GM10266 (cell line): Measurements from ENCODE around the gene ABHD10.

Experiments used
- DNase-seq: peaks from one replicate; pipeline ENCODE4 v3.0.0; 2012; ENCODE audit errors: extremely low spot score
- TF ChIP-seq, protein P1 (sequence below): IDR thresholded peaks from 2 replicates; pipeline ENCODE4 v1.5.1; 2012; ENCODE audit warnings: mild to moderate bottlenecking, low read depth; ENCODE audit not compliant: control insufficient read depth, insufficient read depth; ENCODE audit errors: missing control alignments

The ABHD10 gene

DNA sequence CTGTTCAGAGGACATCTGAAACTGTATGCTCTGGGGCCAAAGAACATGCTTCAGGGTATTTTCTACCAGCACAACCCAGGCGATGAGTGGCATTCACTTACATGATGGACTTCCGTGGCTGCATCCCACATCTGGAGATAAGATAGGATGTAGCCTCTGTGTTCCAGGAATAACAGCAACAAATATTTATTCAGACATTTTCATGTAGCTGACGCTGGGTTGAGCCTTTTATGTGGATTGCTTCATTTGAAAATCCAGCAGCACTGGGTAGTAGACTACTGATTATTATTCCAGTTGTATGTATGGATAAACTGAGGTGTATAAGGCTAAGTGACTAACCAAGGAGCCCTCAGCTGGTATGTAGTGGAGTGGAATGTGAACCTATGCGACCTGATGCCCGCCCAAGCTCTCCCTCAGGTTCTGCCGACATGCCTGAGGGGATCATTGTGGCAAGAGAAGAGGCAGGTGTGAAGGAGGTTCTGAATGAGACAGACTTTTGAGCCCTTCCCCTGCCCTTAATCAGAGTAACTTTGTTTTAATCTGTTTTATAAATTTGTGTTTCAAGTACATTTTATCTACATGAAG is 25.9 kb upstream of the ABHD10 start:
- no peak for DNase-seq

DNA sequence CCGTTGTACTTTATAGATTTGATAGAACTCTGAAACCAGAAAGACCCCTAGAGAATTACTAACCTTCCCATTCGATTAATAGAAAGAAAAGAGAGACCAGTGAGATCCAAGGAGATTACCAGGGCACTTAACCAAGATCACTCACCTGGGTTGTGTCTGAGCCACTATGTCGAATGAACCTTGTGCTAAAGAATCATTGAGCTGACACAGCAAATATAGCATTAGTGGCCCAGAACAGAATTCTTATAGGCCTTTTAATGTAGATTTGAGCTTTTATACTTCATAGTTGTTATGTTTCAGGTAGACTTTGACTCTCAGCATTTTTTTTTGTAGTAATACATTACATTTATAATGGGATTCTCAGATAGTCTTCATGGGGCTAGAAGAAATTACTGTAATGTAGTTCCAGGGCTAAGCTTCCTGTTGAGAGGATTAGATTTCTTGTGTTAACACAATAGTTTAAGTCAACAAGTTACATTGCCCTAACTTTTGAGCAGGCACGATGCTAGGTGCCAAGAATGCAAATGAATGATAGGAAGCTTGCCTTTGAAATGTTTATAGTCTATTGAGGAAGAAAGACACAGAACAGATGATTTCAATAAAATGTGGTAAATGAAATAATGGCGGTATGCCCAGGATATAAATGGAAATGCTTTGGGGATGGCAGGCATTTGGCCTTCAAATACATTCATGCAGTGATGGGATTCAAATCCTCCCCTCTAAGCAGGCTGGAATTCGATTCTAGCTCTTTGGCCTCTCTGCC is 24.4 kb upstream of the ABHD10 start:
- DNase-seq: no peak
- TF ChIP-seq, protein P1, sequence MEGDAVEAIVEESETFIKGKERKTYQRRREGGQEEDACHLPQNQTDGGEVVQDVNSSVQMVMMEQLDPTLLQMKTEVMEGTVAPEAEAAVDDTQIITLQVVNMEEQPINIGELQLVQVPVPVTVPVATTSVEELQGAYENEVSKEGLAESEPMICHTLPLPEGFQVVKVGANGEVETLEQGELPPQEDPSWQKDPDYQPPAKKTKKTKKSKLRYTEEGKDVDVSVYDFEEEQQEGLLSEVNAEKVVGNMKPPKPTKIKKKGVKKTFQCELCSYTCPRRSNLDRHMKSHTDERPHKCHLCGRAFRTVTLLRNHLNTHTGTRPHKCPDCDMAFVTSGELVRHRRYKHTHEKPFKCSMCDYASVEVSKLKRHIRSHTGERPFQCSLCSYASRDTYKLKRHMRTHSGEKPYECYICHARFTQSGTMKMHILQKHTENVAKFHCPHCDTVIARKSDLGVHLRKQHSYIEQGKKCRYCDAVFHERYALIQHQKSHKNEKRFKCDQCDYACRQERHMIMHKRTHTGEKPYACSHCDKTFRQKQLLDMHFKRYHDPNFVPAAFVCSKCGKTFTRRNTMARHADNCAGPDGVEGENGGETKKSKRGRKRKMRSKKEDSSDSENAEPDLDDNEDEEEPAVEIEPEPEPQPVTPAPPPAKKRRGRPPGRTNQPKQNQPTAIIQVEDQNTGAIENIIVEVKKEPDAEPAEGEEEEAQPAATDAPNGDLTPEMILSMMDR: no peak

More for the DNA sequence above, 25.9 kb upstream of the ABHD10 start:
- TF ChIP-seq, protein P1: no peak

DNA sequence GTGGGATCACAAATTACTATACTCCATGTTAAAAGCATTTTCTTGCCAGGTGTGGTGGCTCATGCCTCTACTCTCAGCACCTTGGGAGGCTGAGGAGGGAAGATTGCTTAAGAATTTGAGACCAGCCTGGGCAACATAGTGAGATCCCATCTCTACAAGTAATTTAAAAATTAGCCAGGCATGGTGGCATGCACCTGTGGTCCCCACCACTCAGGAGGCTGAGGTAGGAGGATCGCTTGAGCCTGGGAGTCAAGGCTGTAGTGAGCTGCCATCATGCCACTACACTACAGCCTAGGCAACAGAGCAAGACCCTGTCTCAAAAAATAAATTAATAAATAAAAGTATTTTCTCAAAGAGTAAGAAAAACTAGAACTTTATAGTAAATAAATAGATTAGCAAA is 22.9 kb upstream of the ABHD10 start:
- TF ChIP-seq, protein P1: no peak
- DNase-seq: no peak

DNA sequence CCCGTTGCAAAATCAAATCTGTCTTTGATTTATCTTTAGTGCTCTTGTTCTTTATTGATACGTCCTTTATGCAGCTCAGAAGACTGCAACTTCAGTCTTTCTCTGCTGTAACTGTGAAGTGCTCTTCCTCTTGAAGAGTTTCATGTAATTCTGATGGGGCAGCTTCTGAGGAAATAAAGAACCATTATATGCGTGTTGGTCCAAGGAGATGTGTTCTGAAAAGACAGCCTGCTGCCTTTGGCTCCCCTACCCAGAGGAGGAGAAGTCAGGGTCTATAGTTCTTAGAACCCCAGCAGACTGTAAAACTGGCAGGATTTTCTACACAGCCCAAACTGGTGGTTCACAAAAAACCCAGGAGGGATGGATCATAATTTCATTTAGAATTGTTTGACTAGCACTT is 22.4 kb upstream of the ABHD10 start:
- TF ChIP-seq, protein P1: no peak
- DNase-seq: no peak

DNA sequence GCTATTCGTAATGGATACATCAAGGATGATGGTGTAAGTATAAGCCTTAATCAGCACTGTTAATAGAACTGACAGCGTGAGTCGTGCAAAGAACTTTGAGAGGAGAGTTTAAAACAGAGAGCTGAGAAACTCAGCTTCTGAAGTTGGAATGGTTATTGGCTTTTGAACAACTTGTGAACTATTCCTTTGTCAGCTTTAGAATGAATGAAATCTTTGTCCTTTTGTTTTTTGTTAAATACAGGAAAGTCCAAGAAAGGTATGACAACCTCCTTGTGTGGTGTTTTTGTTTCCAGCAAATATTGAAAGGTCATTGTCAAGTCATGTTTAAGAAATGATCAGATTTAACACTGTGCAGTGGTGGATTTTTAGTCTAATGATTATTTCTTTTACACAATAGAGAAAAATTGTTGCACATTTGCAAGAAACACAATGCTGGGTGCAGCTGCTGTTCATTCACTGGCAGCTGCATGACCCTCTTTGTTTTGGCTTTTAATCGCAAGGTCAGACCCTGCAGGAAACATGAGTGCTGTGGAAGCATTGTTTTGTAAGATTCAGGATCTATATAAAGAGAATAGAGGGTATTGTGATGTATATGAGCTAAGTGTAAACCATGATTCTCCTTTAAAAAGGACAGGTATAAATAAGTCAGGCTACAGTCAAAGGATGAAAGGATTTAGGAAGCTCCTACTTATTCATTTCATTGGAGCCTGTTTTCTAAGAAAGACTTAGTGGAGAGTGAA is 21.7 kb upstream of the ABHD10 start:
- DNase-seq: no peak
- TF ChIP-seq, protein P1: no peak

DNA sequence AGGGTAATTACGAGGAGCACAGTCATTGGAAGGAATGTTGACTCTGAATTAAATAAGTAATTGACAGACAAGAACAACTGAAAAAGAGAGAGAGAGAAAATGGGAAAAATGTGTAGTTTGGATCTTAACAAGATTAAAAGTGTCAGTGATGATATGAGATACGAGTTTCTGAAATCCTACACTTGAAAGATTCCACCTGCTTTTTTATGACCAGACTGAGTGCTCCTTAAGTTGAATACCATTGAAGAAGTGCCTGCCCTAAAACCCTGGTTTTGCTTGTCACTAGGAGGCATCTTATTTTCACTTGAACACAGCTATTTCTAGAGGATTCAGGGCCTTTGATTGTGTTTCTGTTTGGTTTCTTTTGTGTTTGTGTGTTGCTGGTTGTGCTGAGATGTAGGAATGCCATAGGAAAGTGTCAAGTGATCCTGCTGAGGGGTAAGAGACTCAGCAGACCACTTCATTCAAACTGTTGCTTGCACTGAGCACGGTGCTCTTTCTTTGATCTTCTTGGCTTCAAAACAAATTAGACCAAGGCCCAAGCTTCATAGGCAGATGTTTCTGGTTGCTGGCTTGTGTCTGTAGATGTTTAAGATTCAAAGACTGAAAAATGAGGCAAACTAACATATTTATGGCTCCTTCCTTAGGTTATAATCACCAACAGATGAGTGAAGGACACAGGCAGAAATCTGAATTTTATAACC is 17.2 kb upstream of the ABHD10 start:
- DNase-seq: no peak
- TF ChIP-seq, protein P1: no peak

DNA sequence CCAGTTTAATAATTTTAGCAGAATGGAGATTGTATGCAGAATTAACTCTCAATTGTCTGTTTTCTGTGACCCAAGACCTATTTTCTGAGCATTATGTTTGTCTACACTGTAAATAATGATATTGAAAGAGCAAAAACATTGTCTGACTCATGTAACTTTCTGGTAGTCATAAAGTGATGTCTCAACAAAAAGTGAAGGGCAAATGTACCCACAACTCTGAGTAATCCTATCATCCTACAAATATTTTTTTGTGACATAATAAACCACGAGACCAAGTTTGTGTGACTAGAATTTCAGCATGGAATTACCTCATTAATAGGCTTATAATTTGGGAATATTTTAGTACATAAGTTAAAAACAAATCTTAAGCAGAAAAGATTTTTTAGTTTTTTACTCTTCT is 15.4 kb upstream of the ABHD10 start:
- TF ChIP-seq, protein P1: no peak
- DNase-seq: no peak
